Measurements from ENCODE around the gene SLC38A3.

The SLC38A3 gene

GRCh38 chr3:50233176-50233575 lies 28.1 kb downstream of the SLC38A3 start:
- TF ChIP-seq CTCF (IDR thresholded peaks at IDR 0.05) = no peak

GRCh38 chr3:50235716-50236483 lies 30.8 kb downstream of the SLC38A3 start, which contains the start of gene GNAI2:
Gene GNAI2, plus strand, starts transcription at chr3:50236204. Its CDS starts 132 bp downstream, at chr3:50236336.
- TF ChIP-seq CTCF (IDR thresholded peaks at IDR 0.05) = no peak

DNA sequence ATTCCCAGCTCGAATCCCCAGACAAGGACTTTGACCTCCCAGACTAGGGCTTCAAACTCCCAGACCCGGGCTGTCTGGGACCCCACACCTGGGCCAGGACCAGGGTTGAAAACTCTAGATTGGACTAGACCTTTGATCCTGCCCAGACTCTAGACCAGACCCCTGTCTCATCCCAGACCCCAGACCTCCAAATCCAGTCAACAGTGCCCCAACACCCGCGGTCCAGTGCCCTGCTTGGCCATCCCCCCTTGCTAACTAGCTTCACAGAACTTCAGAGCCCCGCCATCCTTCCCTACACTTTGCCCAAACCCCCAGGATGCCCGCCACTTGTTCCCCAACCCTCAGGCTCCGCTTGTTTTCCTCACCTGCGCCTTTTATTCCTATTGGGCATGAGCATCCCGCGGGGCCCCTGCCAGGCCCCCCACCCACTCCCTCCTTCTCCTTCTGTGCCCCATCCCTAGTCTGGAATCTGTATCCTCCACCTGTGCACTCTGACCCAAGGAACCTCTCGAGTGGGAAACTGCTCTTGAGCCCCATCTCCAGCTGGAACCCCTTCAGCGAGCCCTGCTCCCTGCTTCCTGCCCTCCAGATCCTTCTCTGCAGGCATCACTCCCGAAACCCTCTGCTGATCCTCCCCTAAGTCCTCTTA lies 31.5 kb downstream of the SLC38A3 start:
- no peak for TF ChIP-seq CTCF (IDR thresholded peaks at IDR 0.05)

DNA sequence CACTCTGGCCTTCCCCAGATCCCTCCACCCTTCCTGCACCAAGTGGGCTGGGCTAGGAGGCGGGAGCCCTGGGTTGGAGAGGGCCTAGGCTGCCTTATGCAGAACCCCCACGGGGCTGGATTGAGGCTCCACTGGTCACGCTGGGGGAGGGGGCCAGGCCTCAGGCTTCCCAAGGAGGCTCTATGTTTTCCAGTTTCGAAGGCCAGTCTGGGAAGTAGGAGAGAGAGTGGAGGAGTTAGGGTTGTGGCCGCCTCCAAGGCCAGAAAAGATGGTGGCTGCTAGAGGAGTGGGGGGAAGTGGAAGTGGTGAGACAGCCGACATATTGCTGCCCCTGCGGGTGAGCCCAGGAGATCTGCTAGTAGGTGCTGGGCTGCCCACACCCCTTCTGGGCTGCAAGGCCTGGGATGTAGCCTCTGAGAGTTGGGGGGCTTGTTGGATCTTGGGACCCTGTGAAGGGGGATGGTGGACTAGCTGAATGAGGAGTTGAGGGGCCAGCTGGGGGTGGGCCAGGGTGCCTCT lies 32.1 kb downstream of the SLC38A3 start:
- no peak for TF ChIP-seq CTCF (IDR thresholded peaks at IDR 0.05)

DNA sequence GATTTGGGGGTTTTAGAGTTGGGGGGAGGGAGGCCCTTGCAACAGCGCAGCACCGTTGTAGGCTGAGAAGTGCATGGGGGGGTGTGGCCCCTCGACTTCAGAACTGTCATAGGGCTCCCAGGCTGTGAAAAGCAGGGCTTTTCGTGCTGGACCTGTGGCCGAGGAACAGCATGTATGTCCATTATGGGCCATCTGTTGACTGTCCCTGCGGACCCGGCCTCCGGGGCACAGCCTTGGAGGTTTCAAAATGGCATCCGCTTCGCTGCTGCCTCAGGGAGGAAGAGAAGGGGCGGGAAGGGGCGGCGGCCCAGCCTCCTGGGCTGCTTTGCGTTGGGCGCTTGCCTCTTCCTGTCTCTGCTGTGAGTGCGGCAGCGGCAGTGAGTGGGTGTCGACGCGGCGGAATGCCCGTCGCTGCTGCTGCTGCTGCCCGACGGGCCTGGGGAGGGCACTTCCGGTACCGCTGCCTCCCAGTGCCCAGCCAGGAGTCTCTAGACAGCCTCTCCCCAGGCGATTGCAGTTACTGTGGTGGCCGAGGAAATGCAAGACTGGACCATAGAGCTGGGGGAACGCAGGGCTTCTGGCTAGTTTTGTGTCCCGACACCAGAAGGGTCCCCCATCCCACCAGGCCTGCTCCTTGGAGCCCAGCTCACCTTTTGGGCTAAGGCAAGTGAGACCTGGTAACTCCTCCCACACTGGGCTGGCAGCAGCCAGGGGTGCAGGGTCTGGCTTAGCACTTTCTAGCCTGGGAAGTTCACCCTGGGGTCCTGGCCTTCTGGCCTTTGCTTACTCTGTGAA lies 32.9 kb downstream of the SLC38A3 start:
- TF ChIP-seq CTCF (IDR thresholded peaks at IDR 0.05) = no peak

- TF ChIP-seq CTCF (IDR thresholded peaks at IDR 0.05) = no peak
These were observed 33.5 kb downstream of the SLC38A3 start for GRCh38 chr3:50238549-50239026.

DNA sequence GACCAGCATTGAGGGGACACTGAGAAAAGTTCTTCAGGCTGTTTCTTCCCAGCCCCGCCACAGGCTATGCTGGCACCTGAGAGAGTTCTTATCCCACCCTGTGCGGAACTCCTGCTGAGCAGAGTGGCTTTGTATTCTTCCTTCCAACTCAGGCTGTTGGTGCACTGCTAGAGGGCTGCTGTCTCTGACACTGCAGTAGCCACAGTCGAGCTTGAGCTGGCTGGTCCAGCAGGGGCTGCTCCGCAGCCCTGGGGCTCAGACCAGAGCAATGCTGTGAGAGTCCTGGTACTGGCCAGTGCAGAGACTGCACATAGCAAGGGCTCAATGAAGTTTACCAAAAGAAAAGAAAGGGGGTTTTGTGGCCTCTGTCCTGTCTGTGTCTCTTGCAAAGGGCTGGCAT lies 34.6 kb downstream of the SLC38A3 start:
- TF ChIP-seq CTCF (IDR thresholded peaks at IDR 0.05) = no peak

All from LNCAP (cell line).